Activated naive CD4-positive, alpha-beta T cell treated with anti-CD3 and anti-CD28 coated beads for 36 hours (primary cell): ENCODE data around the gene SLC39A6. TPM values are rescaled to one million over a fixed set of nuclear protein-coding genes. Genes with fewer than 3 reads are reported as not detected.

Experiments used
- CTCF ChIA-PET: fragments of 350-600 bp; sonication (Branson Sonifier 250); formaldehyde crosslinking; loops from one replicate; lab custom pipeline; 2021; ENCODE audit warnings: antibody characterized with exemption; lab: Charles Lee
- DNase-seq: peaks from one replicate; pipeline ENCODE4 v3.0.0-alpha.2; 2020
- H3K27ac Mint-ChIP-seq: one replicate; pipeline ENCODE4 v1.8.0; 2021; ENCODE audit warnings: mild to moderate bottlenecking, mixed read lengths
- H3K27me3 Mint-ChIP-seq: one replicate; pipeline ENCODE4 v1.8.0; 2021; ENCODE audit warnings: low read depth, mixed read lengths
- H3K36me3 Mint-ChIP-seq: one replicate; pipeline ENCODE4 v1.8.0; 2021; ENCODE audit warnings: low read depth, mixed read lengths
- H3K4me1 Mint-ChIP-seq: one replicate; pipeline ENCODE4 v1.8.0; 2021; ENCODE audit warnings: low read depth, mixed read lengths
- H3K4me3 Mint-ChIP-seq: one replicate; pipeline ENCODE4 v1.8.0; 2021; ENCODE audit warnings: mild to moderate bottlenecking, moderate library complexity, mixed read lengths
- H3K9me3 Mint-ChIP-seq: one replicate; pipeline ENCODE4 v1.8.0; 2021; ENCODE audit warnings: mixed read lengths
- intact Hi-C: fragments of 100-400 bp; cut with micrococcal nuclease; formaldehyde crosslinking; loops from one replicate; pipeline ENCODE4 v1.15.1; 2023
- total RNA-seq, 2 experiments: library from RNA; stranded (reverse); gene quantifications; one replicate each; pipeline ENCODE4 v1.2.3, GENCODE V29; 2021

Gene SLC39A6
- total RNA-seq, 2 experiments from 2014 or later = 15.4 to 15.7 TPM

DNA sequence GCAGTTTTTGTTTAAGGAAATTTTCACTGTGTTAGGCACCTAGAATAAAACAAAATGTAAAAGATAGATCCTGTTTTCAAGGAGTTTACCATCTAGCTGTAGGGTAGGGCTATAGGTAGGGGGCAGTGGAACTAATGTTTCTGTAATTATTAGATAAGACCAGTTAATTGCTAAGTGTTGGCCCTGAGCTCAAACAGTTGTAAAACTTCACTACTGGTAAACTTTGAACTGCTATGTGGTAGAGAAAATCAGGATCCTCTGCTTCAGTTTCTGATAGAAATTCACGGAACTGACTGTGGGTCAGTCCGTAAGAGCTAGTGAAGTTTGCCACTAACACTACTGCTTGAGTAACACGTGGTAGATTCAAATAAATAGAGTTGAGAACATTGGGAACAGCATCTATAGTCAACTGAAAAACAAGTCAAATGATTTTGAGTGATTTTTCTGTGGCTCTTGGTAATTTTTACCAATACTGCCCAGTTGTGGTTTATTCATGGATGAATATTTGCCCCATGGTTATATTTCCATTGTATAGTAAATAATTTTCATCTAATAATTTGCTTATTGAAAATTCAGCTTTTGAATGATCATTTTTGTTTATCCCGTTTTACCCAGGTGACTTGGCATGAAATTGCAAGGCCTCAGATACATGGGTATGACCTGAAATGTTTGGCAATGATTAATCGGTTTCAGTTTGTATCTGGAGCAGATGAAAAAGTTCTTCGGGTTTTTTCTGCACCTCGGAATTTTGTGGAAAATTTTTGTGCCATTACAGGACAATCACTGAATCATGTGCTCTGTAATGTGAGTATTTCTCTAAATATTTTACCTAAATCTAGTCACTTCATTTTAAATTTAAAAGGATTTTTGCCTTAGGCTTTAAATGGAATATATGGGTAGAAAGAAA, 27.0 kb upstream of the SLC39A6 start:
- Mint-ChIP-seq H3K4me3 (no peak overlapping the region), H3K4me1 (peaks cover 20% of the 10 kb centered on the region), H3K9me3 (no peaks in the 10 kb centered on the region), H3K36me3 (peaks cover 43% of the 10 kb centered on the region), H3K27me3 (no peaks in the 10 kb centered on the region), H3K27ac (no peak overlapping the region)
- DNase-seq = no peak
- intact Hi-C loops = no loop called here
- CTCF ChIA-PET = interaction anchor here (0.7 to 1.4 kb wide), 2 partner anchors 8 to 11 kb away, joined by 3 read pairs; no protein-coding TSS in a partner anchor

- CTCF ChIA-PET = interaction anchor here (0.6 to 0.8 kb wide), 2 partner anchors 58 to 136 kb away, joined by 3 read pairs; no protein-coding TSS in a partner anchor
These were observed 24.6 kb upstream of the SLC39A6 start for GRCh38 chr18:36153771-36154170.

DNA sequence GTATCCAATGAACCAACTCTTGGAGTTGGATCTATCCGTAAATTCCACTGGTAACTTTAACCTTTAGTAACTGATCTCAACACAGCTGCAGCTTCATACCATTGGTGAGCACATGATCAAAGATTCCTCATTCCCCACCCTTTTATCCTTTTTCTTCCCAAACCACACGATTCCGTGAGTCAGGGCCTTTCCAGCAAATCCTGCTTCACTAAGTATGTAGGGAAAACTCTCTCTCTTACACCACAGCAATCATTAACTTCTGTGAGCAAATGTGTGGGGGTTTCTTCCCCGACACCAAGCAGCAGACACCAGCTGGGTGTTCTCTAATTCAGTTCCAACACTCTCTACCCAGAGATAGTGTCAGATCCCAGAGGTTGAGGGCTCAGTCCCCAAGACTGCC, 24.1 kb upstream of the SLC39A6 start:
- intact Hi-C loops = no loop called here
- no peak overlapping the region for H3K4me3 Mint-ChIP-seq
- DNase-seq = no peak
- H3K4me1 Mint-ChIP-seq = peaks cover 8% of the 10 kb centered on the region
- no peaks in the 10 kb centered on the region for H3K27me3 Mint-ChIP-seq
- CTCF ChIA-PET = interaction anchor here (0.6 to 0.8 kb wide), 2 partner anchors 57 to 135 kb away, joined by 3 read pairs; no protein-coding TSS in a partner anchor
- peaks cover 41% of the 10 kb centered on the region for H3K36me3 Mint-ChIP-seq
- no peak overlapping the region for H3K27ac Mint-ChIP-seq
- H3K9me3 Mint-ChIP-seq = no peaks in the 10 kb centered on the region

More at GRCh38 chr18:36153771-36154170, 24.6 kb upstream of the SLC39A6 start:
- Mint-ChIP-seq H3K27ac (no peak overlapping the region), H3K4me3 (no peak overlapping the region), H3K36me3 (peaks cover 44% of the 10 kb centered on the region), H3K27me3 (no peaks in the 10 kb centered on the region), H3K9me3 (no peaks in the 10 kb centered on the region), H3K4me1 (peaks cover 12% of the 10 kb centered on the region)
- intact Hi-C loops = no loop called here
- DNase-seq = no peak

GRCh38 chr18:36152781-36153180, 23.6 kb upstream of the SLC39A6 start:
- DNase-seq = no peak
- no peak overlapping the region for H3K27ac Mint-ChIP-seq
- H3K4me1 Mint-ChIP-seq = peaks cover 6% of the 10 kb centered on the region
- CTCF ChIA-PET = interaction anchor here (0.6 to 0.8 kb wide), 2 partner anchors 57 to 135 kb away, joined by 3 read pairs; no protein-coding TSS in a partner anchor
- H3K4me3 Mint-ChIP-seq = no peak overlapping the region
- intact Hi-C loops = no loop called here
- H3K36me3 Mint-ChIP-seq = peaks cover 38% of the 10 kb centered on the region
- no peaks in the 10 kb centered on the region for H3K9me3 Mint-ChIP-seq
- H3K27me3 Mint-ChIP-seq = no peaks in the 10 kb centered on the region

DNA sequence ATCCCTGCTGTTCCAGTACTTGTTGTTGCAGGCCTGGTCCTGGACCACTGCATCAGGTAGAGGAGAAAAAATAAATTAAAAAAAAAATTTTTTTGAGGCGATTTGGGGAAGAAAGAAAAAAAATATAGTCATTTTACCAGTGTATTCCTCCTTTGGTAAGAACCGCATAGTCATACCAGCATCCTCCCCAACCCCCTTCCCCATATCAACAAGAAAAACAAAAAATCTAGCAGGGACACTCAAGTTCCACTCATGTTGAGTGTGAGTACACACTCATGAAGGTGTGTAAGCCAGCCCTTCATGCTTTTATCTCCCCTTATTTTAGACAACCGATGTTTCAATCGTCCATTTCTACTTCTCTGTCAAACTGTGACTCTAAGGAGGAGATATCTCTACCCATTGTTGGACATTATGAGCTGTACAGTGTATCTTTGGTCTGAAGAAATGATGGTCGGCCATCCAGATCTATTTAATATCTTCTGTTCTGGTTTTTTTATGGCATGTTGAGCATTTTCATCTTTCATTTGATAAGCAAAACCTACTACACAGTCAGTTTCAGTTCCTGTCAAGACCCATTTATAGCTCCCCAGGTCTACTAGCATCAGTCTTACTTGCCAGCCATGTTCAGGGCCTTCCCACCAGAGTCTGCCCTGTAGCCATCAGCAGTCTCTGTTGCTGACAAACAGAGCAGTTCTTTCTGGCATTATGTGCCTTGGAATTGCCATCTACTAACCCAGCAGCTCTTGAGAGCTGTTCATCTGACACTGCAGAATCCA, 20.6 kb upstream of the SLC39A6 start:
- Mint-ChIP-seq H3K4me1 (peaks cover 2% of the 10 kb centered on the region), H3K27ac (peak overlapping the region; percentile 17), H3K27me3 (no peaks in the 10 kb centered on the region), H3K9me3 (no peaks in the 10 kb centered on the region), H3K36me3 (peaks cover 39% of the 10 kb centered on the region), H3K4me3 (no peak overlapping the region)
- intact Hi-C loops = no loop called here
- CTCF ChIA-PET = no interaction called here
- DNase-seq = no peak

GRCh38 chr18:36143391-36143790, 14.3 kb upstream of the SLC39A6 start:
- Mint-ChIP-seq H3K9me3 (no peaks in the 10 kb centered on the region), H3K4me3 (no peak overlapping the region), H3K27me3 (no peaks in the 10 kb centered on the region), H3K4me1 (peaks cover 7% of the 10 kb centered on the region), H3K27ac (no peak overlapping the region), H3K36me3 (peaks cover 32% of the 10 kb centered on the region)
- intact Hi-C loops = no loop called here
- CTCF ChIA-PET = no interaction called here
- no peak for DNase-seq

DNA sequence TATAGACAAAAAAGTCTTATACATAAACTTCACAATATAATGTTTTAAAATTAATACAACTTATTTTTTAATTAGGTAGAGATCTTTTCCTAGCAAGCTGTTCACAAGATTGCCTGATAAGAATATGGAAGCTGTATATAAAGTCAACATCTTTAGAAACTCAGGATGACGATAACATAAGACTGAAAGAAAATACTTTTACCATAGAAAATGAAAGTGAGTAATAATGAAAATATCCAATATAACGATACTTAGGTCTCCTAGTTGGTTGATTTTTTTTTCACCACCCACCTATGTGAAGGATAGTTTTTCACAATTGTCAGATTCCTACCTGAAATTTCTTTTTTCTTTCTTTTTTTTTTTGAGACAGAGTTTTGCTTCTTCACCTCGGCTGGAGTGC, 13.6 kb upstream of the SLC39A6 start:
- intact Hi-C loops = loop anchor here (1.0 kb wide), 1 partner anchor 10 kb away; no protein-coding TSS in a partner anchor
- H3K36me3 Mint-ChIP-seq = peaks cover 31% of the 10 kb centered on the region
- CTCF ChIA-PET = interaction anchor here (0.7 to 1.0 kb wide), 2 partner anchors 12 to 102 kb away, joined by 3 to 4 read pairs; no protein-coding TSS in a partner anchor
- H3K9me3 Mint-ChIP-seq = no peaks in the 10 kb centered on the region
- H3K27me3 Mint-ChIP-seq = no peaks in the 10 kb centered on the region
- no peak for DNase-seq
- H3K4me3 Mint-ChIP-seq = no peak overlapping the region
- H3K4me1 Mint-ChIP-seq = peaks cover 7% of the 10 kb centered on the region
- H3K27ac Mint-ChIP-seq = no peak overlapping the region

DNA sequence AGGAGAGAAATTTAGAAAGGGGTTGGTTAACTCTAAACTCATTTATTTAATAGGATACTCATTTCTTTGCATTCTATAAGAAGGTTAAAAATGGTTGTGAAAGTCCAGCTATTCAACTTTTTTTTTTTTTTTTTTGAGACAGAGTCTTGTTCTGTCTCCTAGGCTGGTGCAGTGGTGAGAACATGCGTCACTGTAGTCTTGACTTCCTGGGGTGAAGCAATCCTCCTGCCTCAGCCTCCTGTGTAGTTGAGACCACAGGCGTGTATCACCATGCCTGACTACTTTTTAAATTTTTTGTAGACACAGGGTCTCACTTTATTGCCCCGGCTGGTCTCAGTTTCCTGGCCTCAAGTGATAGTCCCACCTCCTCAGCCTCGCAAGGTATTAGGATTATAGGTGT, 12.4 kb upstream of the SLC39A6 start:
- H3K36me3 Mint-ChIP-seq = peaks cover 34% of the 10 kb centered on the region
- CTCF ChIA-PET = no interaction called here
- H3K4me1 Mint-ChIP-seq = peaks cover 11% of the 10 kb centered on the region
- H3K27ac Mint-ChIP-seq = no peak overlapping the region
- H3K27me3 Mint-ChIP-seq = no peaks in the 10 kb centered on the region
- no peaks in the 10 kb centered on the region for H3K9me3 Mint-ChIP-seq
- intact Hi-C loops = no loop called here
- no peak overlapping the region for H3K4me3 Mint-ChIP-seq
- no peak for DNase-seq

- intact Hi-C loops = loop anchor here (10.0 kb wide), 1 partner anchor 554 kb away; the partner anchor contains the start of gene GALNT1
- CTCF ChIA-PET = interaction anchor here (0.6 to 1.1 kb wide), 2 partner anchors 122 to 1047 kb away, joined by 3 read pairs; no protein-coding TSS in a partner anchor
- H3K36me3 Mint-ChIP-seq = peaks cover 34% of the 10 kb centered on the region
These were observed 10.1 kb upstream of the SLC39A6 start for GRCh38 chr18:36139245-36139644.

GRCh38 chr18:36135264-36135663, 6.1 kb upstream of the SLC39A6 start:
- Mint-ChIP-seq H3K9me3 (no peaks in the 10 kb centered on the region), H3K36me3 (peaks cover 28% of the 10 kb centered on the region), H3K27ac (no peak overlapping the region), H3K4me3 (no peak overlapping the region), H3K4me1 (peaks cover 39% of the 10 kb centered on the region), H3K27me3 (no peaks in the 10 kb centered on the region)
- intact Hi-C loops = loop anchor here (10.0 kb wide), 1 partner anchor 550 kb away; the partner anchor contains the start of gene GALNT1
- CTCF ChIA-PET = no interaction called here
- DNase-seq = no peak

More at GRCh38 chr18:36139245-36139644, 10.1 kb upstream of the SLC39A6 start:
- DNase-seq = no peak
- Mint-ChIP-seq H3K9me3 (no peaks in the 10 kb centered on the region), H3K4me1 (peaks cover 18% of the 10 kb centered on the region), H3K4me3 (no peak overlapping the region), H3K27me3 (no peaks in the 10 kb centered on the region), H3K27ac (no peak overlapping the region)

- H3K9me3 Mint-ChIP-seq = no peaks in the 10 kb centered on the region
These were observed 3.6 kb upstream of the SLC39A6 start for GRCh38 chr18:36132756-36133155.

More at GRCh38 chr18:36132756-36133155, 3.6 kb upstream of the SLC39A6 start:
- Mint-ChIP-seq H3K27me3 (no peaks in the 10 kb centered on the region), H3K36me3 (peaks cover 20% of the 10 kb centered on the region), H3K4me1 (peaks cover 47% of the 10 kb centered on the region), H3K27ac (no peak overlapping the region), H3K4me3 (peak overlapping the region; percentile 45)
- intact Hi-C loops = loop anchor here (1.0 to 10.0 kb wide), 2 partner anchors 10 to 548 kb away; partner anchors contain the start of gene GALNT1
- peak; percentile 8 for DNase-seq
- CTCF ChIA-PET = no interaction called here
